B cell (primary cell): Measurements from ENCODE around the gene STMN1. TPM values are rescaled to one million over a fixed set of nuclear protein-coding genes. Genes with fewer than 3 reads are reported as not detected.

Experiments used
- ATAC-seq: fragments of 200-7000 bp; cut with Tn5 transposase; one replicate; pipeline ENCODE4 v1.10.0; 2021; ENCODE audit warnings: low read depth, mild to moderate bottlenecking, moderate number of reproducible peaks, moderate library complexity
- CTCF ChIA-PET: fragments of 350-600 bp; sonication (Branson Sonifier 250); formaldehyde crosslinking; loops from one replicate; lab custom pipeline; 2021; ENCODE audit warnings: antibody characterized with exemption, inconsistent platforms; lab: Charles Lee
- POLR2A ChIA-PET: fragments of 350-600 bp; sonication (Branson Sonifier 250); formaldehyde crosslinking; loops from one replicate; lab custom pipeline; 2021; ENCODE audit warnings: antibody characterized with exemption; lab: Charles Lee
- DNase-seq: peaks from one replicate; pipeline ENCODE4 v3.0.0; 2013
- H2AFZ ChIP-seq: 2 replicates; pipeline ENCODE4 v1.6.1; 2012; ENCODE audit warnings: mild to moderate bottlenecking, low read depth, low read length; ENCODE audit not compliant: insufficient read depth, poor library complexity, severe bottlenecking
- H3K27ac ChIP-seq, 2 donors: 1 replicate in 1 of 2; 2 replicates in 1 of 2; pipeline ENCODE4 v1.5.1; 2012 to 2013; ENCODE audit warnings: low read length in 2 of 2, mild to moderate bottlenecking in 2 of 2, moderate library complexity in 1 of 2
- H3K27me3 ChIP-seq, 4 experiments: fragments of 200-600 bp in 1 of 4; sonication (generic) in 1 of 4; replicated peaks in 1 of 4; 1 replicate in 2 of 4; 2 replicates in 2 of 4; pipeline versions ENCODE4 v1.6.1 to v1.7.0; 2013 to 2016; ENCODE audit warnings: low read length in 3 of 4, mild to moderate bottlenecking in 2 of 4, mixed read lengths in 1 of 4, moderate library complexity in 1 of 4; ENCODE audit not compliant: insufficient read depth in 4 of 4, control insufficient read depth in 3 of 4; ENCODE audit errors: control extremely low read depth in 1 of 4
- H3K36me3 ChIP-seq, 2 experiments: replicated peaks in 1 of 2; 1 replicate in 1 of 2; 2 replicates in 1 of 2; pipeline versions ENCODE4 v1.6.1 to v1.7.1; 2013; ENCODE audit warnings: low read length in 1 of 2; ENCODE audit not compliant: insufficient read depth in 2 of 2, control insufficient read depth in 1 of 2; ENCODE audit errors: control extremely low read depth in 1 of 2, extremely low read depth in 1 of 2
- H3K4me1 ChIP-seq, 2 donors: fragments of 200-600 bp in 1 of 2; sonication (generic) in 1 of 2; 1 replicate in 1 of 2; 2 replicates in 1 of 2; pipeline versions ENCODE4 v1.5.1 to v1.6.1; 2013 to 2017; ENCODE audit warnings: low read length in 2 of 2; ENCODE audit not compliant: control insufficient read depth in 2 of 2, insufficient read depth in 2 of 2
- H3K4me2 ChIP-seq: replicated peaks from 2 replicates; pipeline ENCODE3; 2012; ENCODE audit warnings: mild to moderate bottlenecking, low read depth, low read length; ENCODE audit not compliant: poor library complexity, severe bottlenecking
- H3K4me3 ChIP-seq, 5 experiments: fragments of 200-600 bp in 1 of 5; sonication (generic) in 1 of 5; 1 replicate in 3 of 5; 2 replicates in 2 of 5; pipeline versions ENCODE4 v1.5.1 to v1.7.0; 2011 to 2016; ENCODE audit warnings: low read length in 4 of 5, mild to moderate bottlenecking in 4 of 5, low read depth in 2 of 5, control low read depth in 1 of 5, moderate library complexity in 1 of 5; ENCODE audit not compliant: insufficient read depth in 1 of 5; ENCODE audit errors: control extremely low read depth in 1 of 5, extremely low read depth in 1 of 5
- H3K79me2 ChIP-seq: fragments of 200-600 bp; sonication (generic); one replicate; pipeline ENCODE4 v1.6.0; 2016; ENCODE audit warnings: low read length; ENCODE audit not compliant: control insufficient read depth, insufficient read depth
- H3K9ac ChIP-seq: fragments of 200-600 bp; sonication (generic); 2 replicates; pipeline ENCODE4 v1.6.1; 2017; ENCODE audit warnings: mild to moderate bottlenecking, low read length, moderate library complexity
- H3K9me3 ChIP-seq, 3 donors: one replicate each; pipeline versions ENCODE4 v1.6.1 to v1.7.1; 2013; ENCODE audit warnings: low read length in 2 of 3; ENCODE audit not compliant: control insufficient read depth in 2 of 3, insufficient read depth in 1 of 3; ENCODE audit errors: control extremely low read depth in 1 of 3
- H4K20me1 ChIP-seq: 2 replicates; pipeline ENCODE4 v1.6.0; 2012; ENCODE audit warnings: mild to moderate bottlenecking, low read length; ENCODE audit not compliant: insufficient read depth, control insufficient read depth, poor library complexity, severe bottlenecking
- H3K27ac Mint-ChIP-seq: one replicate; pipeline ENCODE4 v1.8.0; 2021; ENCODE audit warnings: mixed read lengths
- H3K27me3 Mint-ChIP-seq: one replicate; pipeline ENCODE4 v1.8.0; 2021; ENCODE audit warnings: mixed read lengths
- H3K4me1 Mint-ChIP-seq: one replicate; pipeline ENCODE4 v1.8.0; 2021; ENCODE audit warnings: mixed read lengths
- H3K4me3 Mint-ChIP-seq: one replicate; pipeline ENCODE4 v1.8.0; 2021; ENCODE audit warnings: mixed read lengths
- H3K9me3 Mint-ChIP-seq: one replicate; pipeline ENCODE4 v1.8.0; 2022; ENCODE audit warnings: mixed read lengths; ENCODE audit not compliant: insufficient read depth
- EZH2 ChIP-seq: IDR thresholded peaks from 2 replicates; pipeline ENCODE4 v1.6.1; 2012; ENCODE audit warnings: borderline replicate concordance, low read depth, mild to moderate bottlenecking, moderate library complexity, low read length; ENCODE audit not compliant: insufficient read depth, poor library complexity, severe bottlenecking
- WGBS: methylation state at CpG from one replicate; pipeline ENCODE4 v1.1.5; 2013; ENCODE audit warnings: missing lambda C conversion rate; ENCODE audit not compliant: insufficient coverage; 5-methylcytosine and 5-hydroxymethylcytosine counted together
- intact Hi-C: fragments of 100-400 bp; cut with micrococcal nuclease; formaldehyde crosslinking; loops from one replicate; pipeline ENCODE4 v1.10.0; 2022
- polyA plus RNA-seq: library from polyadenylated mRNA; depleted of rRNA; stranded (reverse); fragments of >200 nt; gene quantifications from 2 replicates; pipeline ENCODE4 v1.2.3, GENCODE V29; 2012
- total RNA-seq, 2 donors: library from RNA; stranded (reverse); fragments of 120-200 nt in 1 of 2; gene quantifications; 1 replicate in 1 of 2; 2 replicates in 1 of 2; pipeline versions ENCODE4 v1.2.3 to v1.2.4, GENCODE V29; 2013 to 2022
- TF ChIP-seq, protein P1 (sequence below): fragments of 200-600 bp; IDR thresholded peaks from one replicate; pipeline ENCODE4 v1.8.0; 2022; ENCODE audit warnings: antibody characterized with exemption, mild to moderate bottlenecking

Gene STMN1
- total and polyA plus RNA-seq, 2 donors (not counting 1 experiment from before 2014, with no cell fraction given), result 9.9 to 48.0 TPM

DNA sequence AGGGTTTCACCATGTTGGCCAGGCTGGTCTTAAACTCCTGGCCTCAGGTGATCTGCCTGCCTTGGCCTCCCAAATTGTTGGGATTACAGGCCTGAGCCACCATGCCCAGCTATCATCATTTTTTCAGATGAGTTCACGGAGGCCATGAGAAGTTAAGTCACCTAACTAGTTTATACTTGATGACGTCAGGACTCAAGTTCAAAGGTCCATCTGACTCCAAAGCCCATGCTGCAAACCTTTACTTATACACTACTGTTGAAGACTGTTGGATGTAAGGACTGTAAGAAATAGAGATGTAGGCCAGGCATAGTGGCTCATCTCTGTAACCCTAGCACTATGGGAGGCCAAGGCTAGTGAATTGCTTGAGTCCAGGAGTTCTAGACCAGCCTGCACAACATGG lies 40.8 kb upstream of the STMN1 start:
- CTCF ChIA-PET, result no interaction called here
- POLR2A ChIA-PET, result no interaction called here
- no peak overlapping the region for H2AFZ ChIP-seq
- Mint-ChIP-seq H3K27ac (no peak overlapping the region), H3K9me3 (peaks cover 13% of the 10 kb centered on the region), H3K4me3 (no peak overlapping the region), H3K4me1 (no peaks in the 10 kb centered on the region), H3K27me3 (peaks cover 3% of the 10 kb centered on the region)
- WGBS, result no CpG with 5 or more reads among the region's 2 CpGs
- TF ChIP-seq, protein P1, sequence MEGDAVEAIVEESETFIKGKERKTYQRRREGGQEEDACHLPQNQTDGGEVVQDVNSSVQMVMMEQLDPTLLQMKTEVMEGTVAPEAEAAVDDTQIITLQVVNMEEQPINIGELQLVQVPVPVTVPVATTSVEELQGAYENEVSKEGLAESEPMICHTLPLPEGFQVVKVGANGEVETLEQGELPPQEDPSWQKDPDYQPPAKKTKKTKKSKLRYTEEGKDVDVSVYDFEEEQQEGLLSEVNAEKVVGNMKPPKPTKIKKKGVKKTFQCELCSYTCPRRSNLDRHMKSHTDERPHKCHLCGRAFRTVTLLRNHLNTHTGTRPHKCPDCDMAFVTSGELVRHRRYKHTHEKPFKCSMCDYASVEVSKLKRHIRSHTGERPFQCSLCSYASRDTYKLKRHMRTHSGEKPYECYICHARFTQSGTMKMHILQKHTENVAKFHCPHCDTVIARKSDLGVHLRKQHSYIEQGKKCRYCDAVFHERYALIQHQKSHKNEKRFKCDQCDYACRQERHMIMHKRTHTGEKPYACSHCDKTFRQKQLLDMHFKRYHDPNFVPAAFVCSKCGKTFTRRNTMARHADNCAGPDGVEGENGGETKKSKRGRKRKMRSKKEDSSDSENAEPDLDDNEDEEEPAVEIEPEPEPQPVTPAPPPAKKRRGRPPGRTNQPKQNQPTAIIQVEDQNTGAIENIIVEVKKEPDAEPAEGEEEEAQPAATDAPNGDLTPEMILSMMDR, result no peak
- TF ChIP-seq EZH2, result no peak
- no peaks in the 10 kb centered on the region for H3K36me3 ChIP-seq
- no peak overlapping the region for H3K27ac ChIP-seq
- H3K4me1 ChIP-seq, result no peaks in the 10 kb centered on the region
- H4K20me1 ChIP-seq, result no peaks in the 10 kb centered on the region
- ATAC-seq (no peak), DNase-seq (no peak)
- no peaks in the 10 kb centered on the region for H3K27me3 ChIP-seq
- intact Hi-C loops, result no loop called here
- H3K4me3 ChIP-seq, result no peak overlapping the region
- H3K9me3 ChIP-seq, result peaks cover 0 to 33% (median 11%) of the 10 kb centered on the region in 3 donors
- no peaks in the 10 kb centered on the region for H3K79me2 ChIP-seq
- no peak overlapping the region for H3K4me2 ChIP-seq
- no peak overlapping the region for H3K9ac ChIP-seq

DNA sequence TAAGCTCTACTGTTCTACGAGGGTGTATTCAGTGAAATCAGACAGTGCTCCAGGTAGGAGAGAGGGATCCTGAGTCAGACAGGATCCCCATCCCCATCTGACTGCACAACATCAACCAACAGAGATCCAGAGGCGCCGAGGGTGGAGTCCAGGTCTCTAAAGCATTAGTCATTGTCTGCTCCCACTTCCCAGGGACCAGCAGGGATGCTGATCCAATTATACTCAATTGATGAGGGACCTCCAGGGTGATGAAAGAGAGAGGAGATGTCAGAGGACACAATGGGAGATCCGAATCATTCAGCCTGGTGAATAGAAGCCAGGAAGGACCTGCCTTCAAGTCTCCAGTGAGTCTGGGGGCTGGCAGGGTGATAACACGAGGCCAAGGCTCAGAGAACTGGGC lies 39.5 kb upstream of the STMN1 start:
- ChIA-PET POLR2A (no interaction called here), CTCF (no interaction called here)
- Mint-ChIP-seq H3K9me3 (peaks cover 13% of the 10 kb centered on the region), H3K27me3 (peaks cover 3% of the 10 kb centered on the region), H3K27ac (no peak overlapping the region), H3K4me1 (no peaks in the 10 kb centered on the region), H3K4me3 (no peak overlapping the region)
- Histone ChIP-seq H2AFZ (no peak overlapping the region), H3K79me2 (no peaks in the 10 kb centered on the region), H3K9me3 (peaks cover 0 to 39% (median 11%) of the 10 kb centered on the region in 3 donors), H3K27me3 (no peaks in the 10 kb centered on the region), H3K36me3 (no peaks in the 10 kb centered on the region), H3K9ac (no peak overlapping the region), H3K4me2 (no peak overlapping the region), H4K20me1 (no peaks in the 10 kb centered on the region), H3K4me3 (no peak overlapping the region), H3K4me1 (no peaks in the 10 kb centered on the region), H3K27ac (no peak overlapping the region)
- DNase-seq, result no peak
- intact Hi-C loops, result no loop called here
- no peak for ATAC-seq
- TF ChIP-seq EZH2, result no peak
- TF ChIP-seq, protein P1, result no peak
- WGBS, result 100% methylated on average over 1 of the region's 5 CpGs
